GM23338 (cell line): ENCODE results near the gene ACOX3. TPM values are rescaled to one million over a fixed set of nuclear protein-coding genes. Genes with fewer than 3 reads are reported as not detected.

Source experiments
- ATAC-seq: fragments of 200-7000 bp; cut with Tn5 transposase; 3 replicates; pipeline ENCODE4 v1.9.1; 2020
- DNase-seq: peaks from one replicate; pipeline ENCODE4 v3.0.0-alpha.2; 2015; ENCODE audit warnings: low spot score
- H2AFZ ChIP-seq: fragments of 200-600 bp; sonication (generic); 2 replicates; pipeline ENCODE4 v1.8.0; 2016; ENCODE audit warnings: antibody characterized with exemption, mild to moderate bottlenecking, moderate library complexity
- H3F3A ChIP-seq: fragments of 200-600 bp; sonication (generic); replicated peaks from 2 replicates; pipeline ENCODE4 v1.8.0; 2017; ENCODE audit warnings: antibody characterized with exemption, mixed run types, low read depth
- H3K27ac ChIP-seq: fragments of 200-600 bp; sonication (generic); 2 replicates; pipeline ENCODE4 v1.6.1; 2016; ENCODE audit warnings: low read depth
- H3K27me3 ChIP-seq: fragments of 200-600 bp; sonication (generic); 2 replicates; pipeline ENCODE4 v1.8.0; 2016; ENCODE audit warnings: mild to moderate bottlenecking, mixed run types, moderate library complexity; ENCODE audit not compliant: insufficient read depth
- H3K36me3 ChIP-seq: fragments of 200-600 bp; sonication (generic); 2 replicates; pipeline ENCODE4 v1.8.0; 2016; ENCODE audit warnings: mild to moderate bottlenecking; ENCODE audit not compliant: insufficient read depth
- H3K4me1 ChIP-seq: fragments of 200-600 bp; sonication (generic); 2 replicates; pipeline ENCODE4 v1.8.0; 2016; ENCODE audit warnings: mild to moderate bottlenecking, moderate library complexity; ENCODE audit not compliant: insufficient read depth
- H3K4me2 ChIP-seq: fragments of 200-600 bp; sonication (generic); 2 replicates; pipeline ENCODE4 v1.7.1; 2017; ENCODE audit warnings: mixed run types
- H3K4me3 ChIP-seq: fragments of 200-600 bp; sonication (generic); 2 replicates; pipeline ENCODE4 v1.6.1; 2016; ENCODE audit warnings: mixed run types
- H3K79me2 ChIP-seq: fragments of 200-600 bp; sonication (generic); replicated peaks from 2 replicates; pipeline ENCODE4 v1.8.0; 2017; ENCODE audit warnings: mild to moderate bottlenecking; ENCODE audit not compliant: insufficient read depth
- H3K9me2 ChIP-seq: fragments of 200-600 bp; sonication (generic); 2 replicates; pipeline ENCODE4 v1.8.0; 2017; ENCODE audit not compliant: insufficient read depth
- H4K20me1 ChIP-seq: fragments of 200-600 bp; sonication (generic); replicated peaks from 2 replicates; pipeline ENCODE4 v1.8.0; 2017; ENCODE audit warnings: mild to moderate bottlenecking; ENCODE audit not compliant: insufficient read depth
- H3K27ac Mint-ChIP-seq: 2 replicates; pipeline ENCODE4 v1.8.0; 2020; ENCODE audit warnings: inconsistent platforms, mild to moderate bottlenecking, moderate library complexity, mixed read lengths
- H3K27me3 Mint-ChIP-seq: 3 replicates; pipeline ENCODE4 v1.8.0; 2022; ENCODE audit warnings: low read depth, mild to moderate bottlenecking, moderate library complexity, mixed read lengths, inconsistent platforms; ENCODE audit not compliant: insufficient read depth, poor library complexity
- H3K36me3 Mint-ChIP-seq: 3 replicates; pipeline ENCODE4 v1.8.0; 2021; ENCODE audit warnings: low read depth, mild to moderate bottlenecking, inconsistent platforms, moderate library complexity, mixed read lengths
- H3K4me1 Mint-ChIP-seq: 3 replicates; pipeline ENCODE4 v1.8.0; 2020; ENCODE audit warnings: mild to moderate bottlenecking, inconsistent platforms, mixed read lengths
- H3K4me3 Mint-ChIP-seq: 3 replicates; pipeline ENCODE4 v1.8.0; 2021; ENCODE audit warnings: moderate library complexity, mild to moderate bottlenecking, inconsistent platforms, mixed read lengths
- H3K9me3 Mint-ChIP-seq: 3 replicates; pipeline ENCODE4 v1.8.0; 2020; ENCODE audit warnings: moderate library complexity, mild to moderate bottlenecking, inconsistent platforms, mixed read lengths
- CREB1 ChIP-seq: fragments of 250-450 bp; sonication (Bioruptor Pico); IDR thresholded peaks from 2 replicates; pipeline ENCODE4 v1.5.0; 2020; ENCODE audit warnings: low read depth, mild to moderate bottlenecking, moderate library complexity
- EZH2 ChIP-seq: fragments of 200-600 bp; sonication (generic); IDR thresholded peaks from one replicate; pipeline ENCODE4 v1.8.0; 2017; ENCODE audit warnings: antibody characterized with exemption, mild to moderate bottlenecking, low read depth; ENCODE audit not compliant: unreplicated experiment
- EZH2phosphoT487 ChIP-seq: fragments of 200-600 bp; sonication (generic); IDR thresholded peaks from one replicate; pipeline ENCODE4 v1.8.1; 2018; ENCODE audit warnings: antibody characterized with exemption; ENCODE audit not compliant: unreplicated experiment
- NANOG ChIP-seq: IDR thresholded peaks from 2 replicates; pipeline ENCODE4 v1.6.1; 2016; ENCODE audit warnings: antibody characterized with exemption, borderline replicate concordance
- POLR2AphosphoS5 ChIP-seq: IDR thresholded peaks from 2 replicates; pipeline ENCODE4 v1.6.1; 2016; ENCODE audit warnings: antibody characterized with exemption, low read depth
- STAT1 ChIP-seq: IDR thresholded peaks from one replicate; pipeline ENCODE4 v1.6.1; 2016; ENCODE audit warnings: antibody characterized with exemption; ENCODE audit not compliant: unreplicated experiment
- ZNF331 ChIP-seq: fragments of 250-450 bp; sonication (Bioruptor Pico); IDR thresholded peaks from 2 replicates; pipeline ENCODE4 v1.5.0; 2020; ENCODE audit warnings: low read depth, mild to moderate bottlenecking, moderate library complexity
- polyA plus RNA-seq: library from polyadenylated mRNA; unstranded; fragments of >200 nt; fragmentation: Nextera tagmentation; extraction: Ambion mirVana; gene quantifications from 2 replicates; pipeline ENCODE4 v1.2.1, GENCODE V29; 2016
- total RNA-seq: library from RNA; depleted of rRNA; stranded (reverse); fragments of >200 nt; shearing (Covaris generic); gene quantifications from 2 replicates; pipeline ENCODE4 v1.2.3, GENCODE V29; 2014
- TF ChIP-seq, protein P1 (sequence below): IDR thresholded peaks from one replicate; pipeline ENCODE4 v1.6.1; 2018; ENCODE audit warnings: antibody characterized with exemption; ENCODE audit not compliant: unreplicated experiment

The ACOX3 gene
- total and polyA plus RNA-seq, 2 experiments from 2014 or later: 6.4 to 17.2 TPM

DNA sequence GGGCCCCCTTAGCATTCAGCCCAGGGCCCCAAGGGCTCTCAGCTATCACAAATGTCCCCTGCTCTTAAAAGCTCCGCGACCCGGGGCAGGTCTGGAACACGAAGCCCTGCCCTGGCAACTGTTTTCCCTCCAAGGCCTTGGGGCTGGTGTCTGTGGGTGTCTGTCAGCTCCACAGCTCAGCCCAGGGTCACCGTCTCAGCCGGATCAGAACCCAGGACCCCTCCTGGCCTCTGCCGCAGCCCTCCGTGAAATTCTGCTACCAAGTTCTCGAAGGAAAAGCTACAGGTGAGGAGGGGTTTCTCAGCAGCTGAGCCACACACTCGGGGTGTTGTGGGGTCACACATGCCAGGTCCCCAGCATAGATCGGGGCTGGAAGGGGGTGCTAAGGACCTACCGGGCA is 61.2 kb downstream of the ACOX3 start:
- Mint-ChIP-seq H3K27ac (no peak overlapping the region), H3K4me1 (peaks cover 14% of the 10 kb centered on the region), H3K27me3 (peaks cover 14% of the 10 kb centered on the region), H3K9me3 (no peaks in the 10 kb centered on the region), H3K36me3 (no peaks in the 10 kb centered on the region), H3K4me3 (no peak overlapping the region)
- Histone ChIP-seq H3K9me2 (no peaks in the 10 kb centered on the region), H3K36me3 (no peaks in the 10 kb centered on the region), H3F3A (no peaks in the 10 kb centered on the region), H3K4me2 (no peak overlapping the region), H2AFZ (no peak overlapping the region), H4K20me1 (no peaks in the 10 kb centered on the region), H3K4me1 (no peaks in the 10 kb centered on the region), H3K27me3 (no peaks in the 10 kb centered on the region), H3K79me2 (no peaks in the 10 kb centered on the region), H3K27ac (no peak overlapping the region), H3K4me3 (no peak overlapping the region)
- no peak for ATAC-seq
- TF ChIP-seq STAT1 (no peak), CREB1 (CRISPR knock-in tag) (no peak), ZNF331 (CRISPR knock-in tag) (no peak), POLR2AphosphoS5 (no peak), NANOG (no peak), EZH2 (no peak)
- TF ChIP-seq, protein P1, sequence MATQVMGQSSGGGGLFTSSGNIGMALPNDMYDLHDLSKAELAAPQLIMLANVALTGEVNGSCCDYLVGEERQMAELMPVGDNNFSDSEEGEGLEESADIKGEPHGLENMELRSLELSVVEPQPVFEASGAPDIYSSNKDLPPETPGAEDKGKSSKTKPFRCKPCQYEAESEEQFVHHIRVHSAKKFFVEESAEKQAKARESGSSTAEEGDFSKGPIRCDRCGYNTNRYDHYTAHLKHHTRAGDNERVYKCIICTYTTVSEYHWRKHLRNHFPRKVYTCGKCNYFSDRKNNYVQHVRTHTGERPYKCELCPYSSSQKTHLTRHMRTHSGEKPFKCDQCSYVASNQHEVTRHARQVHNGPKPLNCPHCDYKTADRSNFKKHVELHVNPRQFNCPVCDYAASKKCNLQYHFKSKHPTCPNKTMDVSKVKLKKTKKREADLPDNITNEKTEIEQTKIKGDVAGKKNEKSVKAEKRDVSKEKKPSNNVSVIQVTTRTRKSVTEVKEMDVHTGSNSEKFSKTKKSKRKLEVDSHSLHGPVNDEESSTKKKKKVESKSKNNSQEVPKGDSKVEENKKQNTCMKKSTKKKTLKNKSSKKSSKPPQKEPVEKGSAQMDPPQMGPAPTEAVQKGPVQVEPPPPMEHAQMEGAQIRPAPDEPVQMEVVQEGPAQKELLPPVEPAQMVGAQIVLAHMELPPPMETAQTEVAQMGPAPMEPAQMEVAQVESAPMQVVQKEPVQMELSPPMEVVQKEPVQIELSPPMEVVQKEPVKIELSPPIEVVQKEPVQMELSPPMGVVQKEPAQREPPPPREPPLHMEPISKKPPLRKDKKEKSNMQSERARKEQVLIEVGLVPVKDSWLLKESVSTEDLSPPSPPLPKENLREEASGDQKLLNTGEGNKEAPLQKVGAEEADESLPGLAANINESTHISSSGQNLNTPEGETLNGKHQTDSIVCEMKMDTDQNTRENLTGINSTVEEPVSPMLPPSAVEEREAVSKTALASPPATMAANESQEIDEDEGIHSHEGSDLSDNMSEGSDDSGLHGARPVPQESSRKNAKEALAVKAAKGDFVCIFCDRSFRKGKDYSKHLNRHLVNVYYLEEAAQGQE: no peak
- no peak for DNase-seq

DNA sequence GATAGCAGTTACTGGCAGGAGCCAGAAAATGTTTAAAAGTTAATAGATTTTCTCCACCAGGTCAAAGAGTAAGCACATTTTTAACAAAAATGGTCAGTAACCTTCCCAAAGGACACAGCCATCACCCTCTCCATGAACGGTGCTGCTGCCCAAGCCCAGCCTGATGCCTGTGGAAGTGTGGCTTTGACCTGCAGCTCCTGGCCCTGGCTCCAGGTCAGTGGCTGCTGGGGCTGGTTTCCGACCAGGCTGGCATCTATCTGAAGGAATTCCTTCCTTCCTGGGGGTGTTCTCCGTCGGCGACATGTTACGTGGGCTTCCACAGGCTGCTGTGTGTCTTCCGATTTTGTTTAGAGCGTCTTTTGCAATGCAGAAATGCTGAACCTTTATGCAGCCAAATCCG is 61.7 kb downstream of the ACOX3 start:
- no peak for ATAC-seq
- no peak overlapping the region for H3K27ac Mint-ChIP-seq
- H3F3A ChIP-seq: no peaks in the 10 kb centered on the region
- no peak overlapping the region for H3K27ac ChIP-seq
- TF ChIP-seq EZH2phosphoT487 (no peak), POLR2AphosphoS5 (no peak), CREB1 (CRISPR knock-in tag) (no peak)
- H3K27me3 Mint-ChIP-seq: peaks cover 14% of the 10 kb centered on the region
- no peak overlapping the region for H3K4me3 Mint-ChIP-seq
- no peak for DNase-seq
- H3K4me1 Mint-ChIP-seq: peaks cover 14% of the 10 kb centered on the region
- H4K20me1 ChIP-seq: no peaks in the 10 kb centered on the region
- no peaks in the 10 kb centered on the region for H3K79me2 ChIP-seq
- no peak overlapping the region for H3K4me2 ChIP-seq
- H2AFZ ChIP-seq: no peak overlapping the region
- no peaks in the 10 kb centered on the region for H3K9me3 Mint-ChIP-seq
- H3K4me1 ChIP-seq: no peaks in the 10 kb centered on the region
- no peaks in the 10 kb centered on the region for H3K36me3 ChIP-seq
- no peaks in the 10 kb centered on the region for H3K27me3 ChIP-seq
- H3K36me3 Mint-ChIP-seq: no peaks in the 10 kb centered on the region
- H3K4me3 ChIP-seq: no peak overlapping the region
- no peaks in the 10 kb centered on the region for H3K9me2 ChIP-seq
